ENCODE data around the gene DCUN1D5. TPM values are rescaled to one million over a fixed set of nuclear protein-coding genes. Genes with fewer than 3 reads are reported as not detected.

Gene DCUN1D5
- total and polyA plus RNA-seq, 2 experiments from 2014 or later: 136 to 189 TPM

GRCh38 chr11:103050351-103050750 is 41.6 kb downstream of the DCUN1D5 start:
- H2AFZ ChIP-seq: no peak overlapping the region
- no peak overlapping the region for H3K27ac ChIP-seq (ENCODE audit: low read depth)
- Mint-ChIP-seq H3K36me3 (ENCODE audit: low read depth) (no peaks in the 10 kb centered on the region), H3K27ac (no peak overlapping the region), H3K9me3 (no peaks in the 10 kb centered on the region), H3K4me1 (no peaks in the 10 kb centered on the region), H3K27me3 (ENCODE audit: insufficient read depth, low read depth, poor library complexity) (no peaks in the 10 kb centered on the region), H3K4me3 (no peak overlapping the region)
- no peaks in the 10 kb centered on the region for H3K4me1 ChIP-seq (ENCODE audit: insufficient read depth)
- H3K79me2 ChIP-seq (replicated peaks; ENCODE audit: insufficient read depth): no peaks in the 10 kb centered on the region
- H3K4me3 ChIP-seq: no peak overlapping the region
- H4K20me1 ChIP-seq (replicated peaks; ENCODE audit: insufficient read depth): no peaks in the 10 kb centered on the region
- DNase-seq (ENCODE audit: low spot score) (no peak), ATAC-seq (no peak)
- H3K27me3 ChIP-seq (ENCODE audit: insufficient read depth): no peaks in the 10 kb centered on the region
- no peak for TF ChIP-seq POLR2AphosphoS5 (IDR thresholded peaks at IDR 0.05; ENCODE audit: low read depth)
- TF ChIP-seq ZNF462 (CRISPR knock-in tag; IDR thresholded peaks at IDR 0.05): no peak
- no peak for TF ChIP-seq ZNF114 (CRISPR knock-in tag; IDR thresholded peaks at IDR 0.05)
- no peak for TF ChIP-seq EZH2 (IDR thresholded peaks at IDR 0.05; ENCODE audit: low read depth, unreplicated experiment)
- no peak for TF ChIP-seq NANOG (IDR thresholded peaks at IDR 0.05; ENCODE audit: borderline replicate concordance)
- TF ChIP-seq JUNB (IDR thresholded peaks at IDR 0.05; ENCODE audit: unreplicated experiment): no peak
- TF ChIP-seq CREB1 (CRISPR knock-in tag; IDR thresholded peaks at IDR 0.05; ENCODE audit: low read depth): no peak
- TF ChIP-seq STAT1 (IDR thresholded peaks at IDR 0.05; ENCODE audit: unreplicated experiment): no peak
- no peak for TF ChIP-seq EZH2phosphoT487 (IDR thresholded peaks at IDR 0.05; ENCODE audit: unreplicated experiment)
- no peak for TF ChIP-seq ZNF331 (CRISPR knock-in tag; IDR thresholded peaks at IDR 0.05; ENCODE audit: low read depth)
- TF ChIP-seq REST (IDR thresholded peaks at IDR 0.05; ENCODE audit: unreplicated experiment): no peak
- no peak for TF ChIP-seq CTCF (conservative IDR thresholded peaks at IDR 0.05; ENCODE audit: low read depth in 2 of 2)
- TF ChIP-seq ETS1 (IDR thresholded peaks at IDR 0.05): no peak
- no peak overlapping the region for H3K4me2 ChIP-seq
- no peaks in the 10 kb centered on the region for H3K9me2 ChIP-seq (ENCODE audit: insufficient read depth)
- H3F3A ChIP-seq (replicated peaks; ENCODE audit: low read depth): no peaks in the 10 kb centered on the region
- no peaks in the 10 kb centered on the region for H3K36me3 ChIP-seq (ENCODE audit: insufficient read depth)
